KMS-11 (cell line): ENCODE results near the gene ZNF175.

Experiments used
- H2AFZ ChIP-seq: fragments of 200-600 bp; sonication (generic); 2 replicates; pipeline ENCODE4 v1.6.1; 2016; ENCODE audit warnings: antibody characterized with exemption, mixed run types, low read depth
- H3K27ac ChIP-seq: fragments of 200-600 bp; sonication (generic); 2 replicates; pipeline ENCODE4 v1.6.1; 2016; ENCODE audit warnings: mild to moderate bottlenecking, mixed run types
- H3K27me3 ChIP-seq: fragments of 200-600 bp; sonication (generic); 2 replicates; pipeline ENCODE4 v1.6.1; 2017; ENCODE audit warnings: mild to moderate bottlenecking, low read depth, mixed run types, moderate library complexity; ENCODE audit not compliant: insufficient read depth
- H3K36me3 ChIP-seq: fragments of 200-600 bp; sonication (generic); 2 replicates; pipeline ENCODE4 v1.6.1; 2017; ENCODE audit warnings: mild to moderate bottlenecking, mixed run types; ENCODE audit not compliant: insufficient read depth
- H3K4me1 ChIP-seq: fragments of 200-600 bp; sonication (generic); 2 replicates; pipeline ENCODE4 v1.6.1; 2016; ENCODE audit warnings: mild to moderate bottlenecking, low read depth, mixed run types; ENCODE audit not compliant: poor library complexity, severe bottlenecking
- H3K4me2 ChIP-seq: fragments of 200-600 bp; sonication (generic); 2 replicates; pipeline ENCODE4 v1.7.0; 2016; ENCODE audit warnings: mild to moderate bottlenecking, mixed run types
- H3K4me3 ChIP-seq: fragments of 200-600 bp; sonication (generic); IDR thresholded peaks from 2 replicates; pipeline ENCODE4 v1.6.1; 2017; ENCODE audit warnings: low read depth, low read length, mixed read lengths; ENCODE audit not compliant: insufficient read depth
- H3K79me2 ChIP-seq: fragments of 200-600 bp; sonication (generic); 2 replicates; pipeline ENCODE4 v1.6.1; 2016; ENCODE audit warnings: low read depth, mixed run types; ENCODE audit not compliant: insufficient read depth
- H3K9ac ChIP-seq: fragments of 200-600 bp; sonication (generic); 2 replicates; pipeline ENCODE4 v1.6.1; 2016; ENCODE audit warnings: mild to moderate bottlenecking, mixed run types
- H4K20me1 ChIP-seq: fragments of 200-600 bp; sonication (generic); 2 replicates; pipeline ENCODE4 v1.6.1; 2016; ENCODE audit warnings: mild to moderate bottlenecking, mixed run types; ENCODE audit not compliant: insufficient read depth
- CTCF ChIP-seq: fragments of 200-600 bp; sonication (generic); conservative IDR thresholded peaks from 2 replicates; pipeline ENCODE4 v1.6.1; 2017; ENCODE audit warnings: low read depth, mild to moderate bottlenecking, antibody characterized with exemption, low read length, moderate library complexity, mixed read lengths

Gene ZNF175

DNA sequence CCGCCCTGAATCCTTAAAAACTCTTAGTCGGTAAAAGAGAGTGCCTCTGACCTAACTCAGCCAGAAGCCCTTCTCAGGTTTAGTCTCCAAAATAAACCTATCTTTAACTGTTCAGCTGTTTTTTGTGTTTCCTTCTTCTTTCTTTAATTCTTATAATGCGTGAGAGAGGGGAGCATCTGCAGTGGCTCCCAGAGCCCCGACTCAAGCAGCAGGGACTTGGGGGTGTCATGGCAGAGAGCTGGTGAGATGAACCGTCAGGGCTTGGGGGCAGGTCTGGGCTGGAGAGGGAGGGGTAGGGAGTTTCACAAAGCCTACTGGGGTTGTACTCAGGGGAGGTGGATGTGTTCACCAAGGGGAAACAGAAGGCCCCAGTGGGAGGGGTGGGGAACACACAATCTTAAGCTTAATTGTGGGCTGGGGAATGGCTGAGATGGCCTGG lies 22.9 kb upstream of the ZNF175 start:
- no peak overlapping the region for H3K4me3 ChIP-seq
- no peak overlapping the region for H3K9ac ChIP-seq
- no peak overlapping the region for H2AFZ ChIP-seq
- no peaks in the 10 kb centered on the region for H3K79me2 ChIP-seq
- no peaks in the 10 kb centered on the region for H4K20me1 ChIP-seq
- H3K36me3 ChIP-seq, result no peaks in the 10 kb centered on the region
- no peaks in the 10 kb centered on the region for H3K27me3 ChIP-seq
- no peaks in the 10 kb centered on the region for H3K4me1 ChIP-seq
- TF ChIP-seq CTCF, result no peak
- H3K4me2 ChIP-seq, result no peak overlapping the region
- H3K27ac ChIP-seq, result no peak overlapping the region

GRCh38 chr19:51548891-51549305 lies 22.2 kb upstream of the ZNF175 start:
- no peaks in the 10 kb centered on the region for H3K36me3 ChIP-seq
- H4K20me1 ChIP-seq, result no peaks in the 10 kb centered on the region
- H2AFZ ChIP-seq, result no peak overlapping the region
- no peak overlapping the region for H3K4me3 ChIP-seq
- no peak overlapping the region for H3K9ac ChIP-seq
- no peak overlapping the region for H3K27ac ChIP-seq
- H3K79me2 ChIP-seq, result no peaks in the 10 kb centered on the region
- no peaks in the 10 kb centered on the region for H3K27me3 ChIP-seq
- H3K4me2 ChIP-seq, result no peak overlapping the region
- H3K4me1 ChIP-seq, result no peaks in the 10 kb centered on the region
- no peak for TF ChIP-seq CTCF

- Histone ChIP-seq H3K79me2 (no peaks in the 10 kb centered on the region), H3K9ac (no peak overlapping the region), H3K4me2 (no peak overlapping the region), H3K4me1 (no peaks in the 10 kb centered on the region), H3K27ac (no peak overlapping the region), H3K36me3 (no peaks in the 10 kb centered on the region), H2AFZ (no peak overlapping the region), H4K20me1 (no peaks in the 10 kb centered on the region), H3K4me3 (no peak overlapping the region), H3K27me3 (no peaks in the 10 kb centered on the region)
- TF ChIP-seq CTCF, result no peak
These were observed 21.4 kb upstream of the ZNF175 start for GRCh38 chr19:51549533-51550324.

DNA sequence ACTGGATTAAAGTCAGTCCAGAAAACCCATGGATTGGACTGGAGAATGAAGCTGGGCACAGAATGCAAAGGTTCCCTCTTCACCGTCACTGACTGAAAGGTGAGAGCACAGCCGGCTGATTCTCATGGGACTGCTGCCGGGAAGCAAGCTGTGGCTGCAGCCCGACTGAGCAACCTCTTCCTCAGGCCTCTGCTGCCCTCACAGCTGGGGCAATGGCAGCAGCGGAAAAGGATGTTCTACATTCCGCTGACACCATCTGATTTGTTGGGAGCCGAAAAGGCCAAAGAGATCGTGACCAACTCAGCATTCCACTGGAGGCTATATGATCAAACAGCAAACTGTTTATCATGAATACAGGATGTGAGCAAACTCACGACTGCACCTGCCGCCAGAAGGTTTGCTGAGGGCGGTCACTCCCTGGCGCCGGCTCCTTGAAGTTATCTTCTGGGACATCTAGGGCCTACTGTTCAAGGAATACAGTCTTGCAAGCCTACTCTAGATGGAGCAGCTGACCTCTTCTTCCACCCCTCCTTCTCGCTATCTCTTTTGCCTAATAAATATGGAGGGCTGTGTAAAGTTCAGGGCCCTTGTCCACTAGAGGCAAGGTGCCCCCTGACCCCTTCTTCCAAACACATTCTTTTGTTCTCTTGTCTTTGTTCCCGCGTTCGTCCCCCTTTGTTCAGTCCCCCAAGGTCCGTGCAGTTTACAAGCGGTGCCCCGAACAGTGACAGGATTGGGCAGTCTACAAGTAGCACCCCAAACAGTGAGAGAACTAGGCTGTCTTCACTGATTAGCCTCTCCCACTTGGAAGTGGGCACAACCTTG lies 20.0 kb upstream of the ZNF175 start:
- Histone ChIP-seq H3K9ac (no peak overlapping the region), H3K4me2 (no peak overlapping the region), H3K27me3 (no peaks in the 10 kb centered on the region)

More for the DNA sequence above, 20.0 kb upstream of the ZNF175 start:
- no peaks in the 10 kb centered on the region for H3K36me3 ChIP-seq
- no peaks in the 10 kb centered on the region for H3K79me2 ChIP-seq
- no peaks in the 10 kb centered on the region for H3K4me1 ChIP-seq
- no peak overlapping the region for H2AFZ ChIP-seq
- TF ChIP-seq CTCF, result no peak
- H3K27ac ChIP-seq, result no peak overlapping the region
- H3K4me3 ChIP-seq, result no peak overlapping the region
- no peaks in the 10 kb centered on the region for H4K20me1 ChIP-seq
